Loucy (cell line): ENCODE results near the gene ABTB2.

Experiments
- H2AFZ ChIP-seq: fragments of 200-600 bp; sonication (generic); 2 replicates; pipeline ENCODE4 v1.6.0; 2016; ENCODE audit warnings: antibody characterized with exemption, mild to moderate bottlenecking, low read length, moderate library complexity
- H3F3A ChIP-seq: fragments of 200-600 bp; 2 replicates; pipeline ENCODE4 v1.6.0; 2016; ENCODE audit warnings: antibody characterized with exemption, low read depth, mild to moderate bottlenecking
- H3K27me3 ChIP-seq: fragments of 200-600 bp; sonication (generic); 2 replicates; pipeline ENCODE4 v1.6.1; 2014; ENCODE audit warnings: low read length, mild to moderate bottlenecking; ENCODE audit not compliant: insufficient read depth, poor library complexity, severe bottlenecking
- H3K36me3 ChIP-seq: fragments of 200-600 bp; sonication (generic); 2 replicates; pipeline ENCODE4 v1.6.1; 2016; ENCODE audit warnings: low read length; ENCODE audit not compliant: insufficient read depth
- H3K4me1 ChIP-seq: fragments of 200-600 bp; sonication (generic); 2 replicates; pipeline ENCODE4 v1.5.1; 2014; ENCODE audit warnings: low read length, mild to moderate bottlenecking; ENCODE audit not compliant: insufficient read depth, poor library complexity, severe bottlenecking
- H3K4me2 ChIP-seq: fragments of 200-600 bp; sonication (generic); 2 replicates; pipeline ENCODE4 v1.6.0; 2014; ENCODE audit warnings: antibody characterized with exemption, low read length, low read depth, mild to moderate bottlenecking; ENCODE audit not compliant: poor library complexity, severe bottlenecking
- H3K4me3 ChIP-seq: fragments of 200-600 bp; sonication (generic); 2 replicates; pipeline ENCODE4 v1.5.1; 2014; ENCODE audit warnings: low read length, mild to moderate bottlenecking, mixed read lengths; ENCODE audit not compliant: poor library complexity, severe bottlenecking
- H3K79me2 ChIP-seq: fragments of 200-600 bp; sonication (generic); 2 replicates; pipeline ENCODE4 v1.6.1; 2014; ENCODE audit warnings: low read length; ENCODE audit not compliant: insufficient read depth
- H3K9ac ChIP-seq: fragments of 200-600 bp; sonication (generic); 2 replicates; pipeline ENCODE4 v1.6.0; 2014; ENCODE audit warnings: mild to moderate bottlenecking, low read depth, low read length, moderate library complexity; ENCODE audit not compliant: poor library complexity, severe bottlenecking
- H3K9me2 ChIP-seq: fragments of 200-600 bp; sonication (generic); replicated peaks from 2 replicates; pipeline ENCODE4 v1.6.1; 2016; ENCODE audit warnings: low read depth, low read length, mixed read lengths
- H3K9me3 ChIP-seq: fragments of 200-600 bp; sonication (generic); 2 replicates; pipeline ENCODE4 v1.6.1; 2014; ENCODE audit warnings: mild to moderate bottlenecking, antibody characterized with exemption, low read length, low read depth; ENCODE audit not compliant: insufficient read depth
- H4K20me1 ChIP-seq: fragments of 200-600 bp; sonication (generic); 2 replicates; pipeline ENCODE4 v1.6.0; 2014; ENCODE audit warnings: antibody characterized with exemption, low read length, mild to moderate bottlenecking; ENCODE audit not compliant: insufficient read depth, poor library complexity, severe bottlenecking
- CTCF ChIP-seq: fragments of 200-600 bp; sonication (generic); conservative IDR thresholded peaks from 2 replicates; pipeline ENCODE4 v1.5.1; 2014; ENCODE audit warnings: mild to moderate bottlenecking, antibody characterized with exemption, low read length
- EZH2phosphoT487 ChIP-seq: fragments of 200-600 bp; IDR thresholded peaks from 2 replicates; pipeline ENCODE4 v1.6.1; 2018; ENCODE audit warnings: antibody characterized with exemption, mild to moderate bottlenecking, moderate library complexity, borderline replicate concordance

The ABTB2 gene

GRCh38 chr11:34314176-34314575 lies 43.6 kb downstream of the ABTB2 start:
- H3K4me1 ChIP-seq, result peaks cover 65% of the 10 kb centered on the region
- TF ChIP-seq CTCF (no peak), EZH2phosphoT487 (no peak)
- H3K9ac ChIP-seq, result no peak overlapping the region
- no peaks in the 10 kb centered on the region for H3K9me3 ChIP-seq
- no peak overlapping the region for H3K4me3 ChIP-seq
- H3K4me2 ChIP-seq, result no peak overlapping the region
- no peaks in the 10 kb centered on the region for H3K27me3 ChIP-seq
- H4K20me1 ChIP-seq, result no peaks in the 10 kb centered on the region
- H3K9me2 ChIP-seq, result no peaks in the 10 kb centered on the region
- no peaks in the 10 kb centered on the region for H3K79me2 ChIP-seq
- H3K36me3 ChIP-seq, result no peaks in the 10 kb centered on the region
- H3F3A ChIP-seq, result no peaks in the 10 kb centered on the region
- no peak overlapping the region for H2AFZ ChIP-seq

GRCh38 chr11:34313099-34313517 lies 44.7 kb downstream of the ABTB2 start:
- Histone ChIP-seq H3K4me2 (peak overlapping the region; percentile 64), H3K79me2 (no peaks in the 10 kb centered on the region), H3K9ac (no peak overlapping the region)

GRCh38 chr11:34311126-34311525 lies 46.7 kb downstream of the ABTB2 start:
- no peak overlapping the region for H2AFZ ChIP-seq
- H3K4me2 ChIP-seq, result no peak overlapping the region
- H3K9me2 ChIP-seq, result no peaks in the 10 kb centered on the region
- no peaks in the 10 kb centered on the region for H3F3A ChIP-seq
- no peaks in the 10 kb centered on the region for H4K20me1 ChIP-seq
- no peak for TF ChIP-seq EZH2phosphoT487
- TF ChIP-seq CTCF, result no peak
- no peaks in the 10 kb centered on the region for H3K36me3 ChIP-seq
- H3K4me1 ChIP-seq, result peaks cover 53% of the 10 kb centered on the region
- H3K4me3 ChIP-seq, result no peak overlapping the region
- H3K9me3 ChIP-seq, result no peaks in the 10 kb centered on the region
- H3K9ac ChIP-seq, result no peak overlapping the region
- H3K79me2 ChIP-seq, result no peaks in the 10 kb centered on the region
- no peaks in the 10 kb centered on the region for H3K27me3 ChIP-seq

More at GRCh38 chr11:34313099-34313517, 44.7 kb downstream of the ABTB2 start:
- no peak overlapping the region for H2AFZ ChIP-seq
- H3K9me3 ChIP-seq, result no peaks in the 10 kb centered on the region
- peak overlapping the region; percentile 29 for H3K4me3 ChIP-seq
- no peaks in the 10 kb centered on the region for H3K9me2 ChIP-seq
- peaks cover 64% of the 10 kb centered on the region for H3K4me1 ChIP-seq
- no peaks in the 10 kb centered on the region for H3K36me3 ChIP-seq
- no peak for TF ChIP-seq CTCF
- no peak for TF ChIP-seq EZH2phosphoT487
- no peaks in the 10 kb centered on the region for H4K20me1 ChIP-seq
- no peaks in the 10 kb centered on the region for H3K27me3 ChIP-seq
- H3F3A ChIP-seq, result no peaks in the 10 kb centered on the region
